Stomach (tissue), 9 donors: ENCODE results near the gene SLC17A3. TPM values are rescaled to one million over a fixed set of nuclear protein-coding genes. Genes with fewer than 3 reads are reported as not detected.
A peak's percentile ranks its signal among the peaks of the same experiment; 100 is the strongest.

Experiments
- DNase-seq, 2 donors: peaks; one replicate each; pipeline versions ENCODE4 v3.0.0 to v3.0.0-alpha.2; 2013 to 2019
- H3K27ac ChIP-seq, 5 donors: fragments of 200-600 bp in 4 of 5; sonication (generic) in 4 of 5; one replicate each; pipeline ENCODE4 v1.5.1; 2013 to 2019; ENCODE audit warnings: mild to moderate bottlenecking in 1 of 5, moderate library complexity in 1 of 5
- H3K27me3 ChIP-seq, 3 donors: fragments of 200-600 bp; sonication (generic); one replicate each; pipeline ENCODE4 v1.5.1; 2017 to 2019; ENCODE audit warnings: mixed run types in 1 of 3
- H3K36me3 ChIP-seq, 4 donors: fragments of 200-600 bp; sonication (generic); 1 replicate in 3 of 4; 2 replicates in 1 of 4; pipeline ENCODE4 v1.5.1; 2016 to 2019
- H3K4me1 ChIP-seq, 4 donors: fragments of 200-600 bp; sonication (generic); one replicate each; pipeline ENCODE4 v1.5.1; 2016 to 2019
- H3K4me3 ChIP-seq, 4 donors: fragments of 200-600 bp; sonication (generic) in 3 of 4; one replicate each; pipeline ENCODE4 v1.5.1; 2016 to 2019; ENCODE audit warnings: mild to moderate bottlenecking in 1 of 4
- H3K9me3 ChIP-seq, 4 donors: fragments of 200-600 bp; sonication (generic); one replicate each; pipeline ENCODE4 v1.5.1; 2016 to 2019
- CTCF ChIP-seq, 7 experiments: fragments of 450-650 bp in 4 of 7; fragments of 200-600 bp in 3 of 7; sonication (generic) in 3 of 7; IDR thresholded peaks; one replicate each; pipeline ENCODE4 v1.5.1; 2016 to 2019; ENCODE audit warnings: antibody characterized with exemption in 7 of 7, control low read depth in 2 of 7, mild to moderate bottlenecking in 1 of 7
- EP300 ChIP-seq: sonication (generic); formaldehyde crosslinking; IDR thresholded peaks from one replicate; pipeline ENCODE4 v1.6.1; 2017; ENCODE audit warnings: antibody characterized with exemption
- POLR2A ChIP-seq, 4 donors: fragments of 450-650 bp; IDR thresholded peaks; one replicate each; pipeline ENCODE4 v1.6.1; 2016; ENCODE audit warnings: antibody characterized with exemption in 4 of 4, control low read depth in 2 of 4, mild to moderate bottlenecking in 1 of 4, moderate library complexity in 1 of 4
- POLR2AphosphoS5 ChIP-seq, 3 donors: sonication (generic); formaldehyde crosslinking; IDR thresholded peaks; one replicate each; pipeline ENCODE4 v1.6.1; 2016; ENCODE audit warnings: antibody characterized with exemption in 3 of 3
- WGBS, 5 donors: extraction: QIAGEN DNeasy Blood & Tissue Kit in 3 of 5; methylation state at CpG; one replicate each; pipeline versions ENCODE4 v1.1.5 to v1.1.7; 2013 to 2018; 5-methylcytosine and 5-hydroxymethylcytosine counted together
- intact Hi-C: fragments of 100-400 bp; cut with DNase I; formaldehyde crosslinking; loops from one replicate; pipeline ENCODE4 v1.15.1; 2023; ENCODE audit warnings: low total_unique reads
- polyA plus RNA-seq, 3 donors: library from polyadenylated mRNA; stranded (reverse); fragments of 200-250 nt; gene quantifications; one replicate each; pipeline ENCODE4 v1.2.3, GENCODE V29; 2013
- total RNA-seq, 5 donors: library from RNA; depleted of rRNA; stranded (reverse); fragments of >200 nt; gene quantifications; one replicate each; pipeline versions ENCODE4 v1.1.0 to v1.2.3, GENCODE V29; 2014 to 2016
- donor health status: healthy with polysubstance abuse.
- donor health status: Bipolar disorder and iron deficiency.
- donor health status: healthy.

The SLC17A3 gene
- total and polyA plus RNA-seq, 8 donors: not detected

- Histone ChIP-seq H3K27me3 (no peaks in the 10 kb centered on the region), H3K4me3 (no peak overlapping the region), H3K36me3 (no peaks in the 10 kb centered on the region), H3K27ac (no peak overlapping the region), H3K4me1 (no peaks in the 10 kb centered on the region), H3K9me3 (no peaks in the 10 kb centered on the region)
- no peak for TF ChIP-seq EP300
- TF ChIP-seq POLR2AphosphoS5 (IDR thresholded peaks at IDR 0.05): no peak
- TF ChIP-seq POLR2A (IDR thresholded peaks at IDR 0.05): no peak
- TF ChIP-seq CTCF (IDR thresholded peaks at IDR 0.05): no peak
- intact Hi-C loops: no loop called here
- WGBS, 5 donors: 65 to 79% (median 71%) methylated on average over 3 of the region's 3 CpGs
- DNase-seq: no peak
These were observed 1.5 kb upstream of the SLC17A3 start for GRCh38 chr6:25875563-25875905.

- WGBS, 5 donors: 84 to 93% (median 88%) methylated on average over 3 of the region's 3 CpGs
- no peak overlapping the region for H3K27ac ChIP-seq
- no peaks in the 10 kb centered on the region for H3K4me1 ChIP-seq
- no peaks in the 10 kb centered on the region for H3K27me3 ChIP-seq
- TF ChIP-seq POLR2AphosphoS5 (IDR thresholded peaks at IDR 0.05): no peak
- TF ChIP-seq CTCF (IDR thresholded peaks at IDR 0.05): no peak
- no peak for TF ChIP-seq EP300
- TF ChIP-seq POLR2A (IDR thresholded peaks at IDR 0.05): no peak
- intact Hi-C loops: no loop called here
- no peak for DNase-seq
- no peaks in the 10 kb centered on the region for H3K36me3 ChIP-seq
- H3K9me3 ChIP-seq: no peaks in the 10 kb centered on the region
- H3K4me3 ChIP-seq: no peak overlapping the region
These were observed 949 bp upstream of the SLC17A3 start for GRCh38 chr6:25874822-25875562.

- peak in 1 of 2 donors; percentile 6 for DNase-seq
- Histone ChIP-seq H3K4me3 (no peak overlapping the region), H3K36me3 (no peaks in the 10 kb centered on the region), H3K27ac (no peak overlapping the region), H3K9me3 (no peaks in the 10 kb centered on the region), H3K27me3 (no peaks in the 10 kb centered on the region), H3K4me1 (no peaks in the 10 kb centered on the region)
- 96 to 100% (median 100%) methylated on average over 1 of the region's 1 CpG for WGBS, 5 donors
- intact Hi-C loops: no loop called here
- no peak for TF ChIP-seq POLR2A (IDR thresholded peaks at IDR 0.05)
- TF ChIP-seq EP300: no peak
These were observed 1.2 kb downstream of the SLC17A3 start for GRCh38 chr6:25872814-25873213.

- 40 to 83% (median 82%) methylated on average over 1 of the region's 1 CpG for WGBS, 5 donors
- no peaks in the 10 kb centered on the region for H3K4me1 ChIP-seq
- H3K36me3 ChIP-seq: no peaks in the 10 kb centered on the region
- TF ChIP-seq POLR2AphosphoS5 (IDR thresholded peaks at IDR 0.05) (no peak), CTCF (IDR thresholded peaks at IDR 0.05) (no peak), EP300 (no peak), POLR2A (IDR thresholded peaks at IDR 0.05) (no peak)
- no peak overlapping the region for H3K4me3 ChIP-seq
- DNase-seq: no peak
- intact Hi-C loops: no loop called here
- no peaks in the 10 kb centered on the region for H3K9me3 ChIP-seq
- H3K27me3 ChIP-seq: no peaks in the 10 kb centered on the region
- H3K27ac ChIP-seq: no peak overlapping the region
These were observed 4.2 kb downstream of the SLC17A3 start for GRCh38 chr6:25869840-25870239.

- no peak for DNase-seq
- no peaks in the 10 kb centered on the region for H3K36me3 ChIP-seq
- intact Hi-C loops: no loop called here
- H3K27me3 ChIP-seq: no peaks in the 10 kb centered on the region
- 62 to 77% (median 67%) methylated on average over 3 of the region's 3 CpGs for WGBS, 5 donors
- H3K9me3 ChIP-seq: no peaks in the 10 kb centered on the region
- no peaks in the 10 kb centered on the region for H3K4me1 ChIP-seq
- no peak for TF ChIP-seq POLR2AphosphoS5 (IDR thresholded peaks at IDR 0.05)
- no peak for TF ChIP-seq EP300
- no peak for TF ChIP-seq CTCF (IDR thresholded peaks at IDR 0.05)
- no peak for TF ChIP-seq POLR2A (IDR thresholded peaks at IDR 0.05)
- H3K4me3 ChIP-seq: no peak overlapping the region
- H3K27ac ChIP-seq: no peak overlapping the region
These were observed 5.4 kb downstream of the SLC17A3 start for GRCh38 chr6:25868436-25869183.
